ENCODE measurements around the gene ARHGAP10.

Gene ARHGAP10

GRCh38 chr4:148103597-148104355, 371.9 kb downstream of the ARHGAP10 start:
- in situ Hi-C loops (cut with HindIII; ENCODE audit: low pct_unique_long_range_greater_than_20kb, low sequenced_read_pairs), result no loop called here
- DNase-seq (ENCODE audit: low read depth in 1 of 2, low spot score in 1 of 2), result no peak
- TF ChIP-seq JUND (IDR thresholded peaks at IDR 0.05; ENCODE audit: low read depth), result no peak

- in situ Hi-C loops (cut with HindIII; ENCODE audit: low pct_unique_long_range_greater_than_20kb, low sequenced_read_pairs), result no loop called here
- DNase-seq (ENCODE audit: low read depth in 1 of 2, low spot score in 1 of 2), result no peak
- no peak for TF ChIP-seq JUND (IDR thresholded peaks at IDR 0.05; ENCODE audit: low read depth)
These were observed 376.9 kb downstream of the ARHGAP10 start for GRCh38 chr4:148108766-148109165.

- in situ Hi-C loops (cut with HindIII; ENCODE audit: low pct_unique_long_range_greater_than_20kb, low sequenced_read_pairs), result no loop called here
- no peak for TF ChIP-seq JUND (IDR thresholded peaks at IDR 0.05; ENCODE audit: low read depth)
- DNase-seq (ENCODE audit: low read depth in 1 of 2, low spot score in 1 of 2), result no peak
These were observed 377.3 kb downstream of the ARHGAP10 start for GRCh38 chr4:148109216-148109615.

GRCh38 chr4:148110169-148110568, 378.3 kb downstream of the ARHGAP10 start:
- in situ Hi-C loops (cut with HindIII; ENCODE audit: low pct_unique_long_range_greater_than_20kb, low sequenced_read_pairs), result no loop called here
- DNase-seq (ENCODE audit: low read depth in 1 of 2, low spot score in 1 of 2), result no peak
- no peak for TF ChIP-seq JUND (IDR thresholded peaks at IDR 0.05; ENCODE audit: low read depth)

- in situ Hi-C loops (cut with HindIII; ENCODE audit: low pct_unique_long_range_greater_than_20kb, low sequenced_read_pairs), result no loop called here
- DNase-seq (ENCODE audit: low read depth in 1 of 2, low spot score in 1 of 2), result no peak
- TF ChIP-seq JUND (IDR thresholded peaks at IDR 0.05; ENCODE audit: low read depth), result no peak
These were observed 380.5 kb downstream of the ARHGAP10 start for GRCh38 chr4:148112231-148112982.

GRCh38 chr4:148114436-148114835, 382.5 kb downstream of the ARHGAP10 start:
- no peak for DNase-seq (ENCODE audit: low read depth in 1 of 2, low spot score in 1 of 2)
- no peak for TF ChIP-seq JUND (IDR thresholded peaks at IDR 0.05; ENCODE audit: low read depth)
- in situ Hi-C loops (cut with HindIII; ENCODE audit: low pct_unique_long_range_greater_than_20kb, low sequenced_read_pairs), result no loop called here

- no peak for TF ChIP-seq JUND (IDR thresholded peaks at IDR 0.05; ENCODE audit: low read depth)
- DNase-seq (ENCODE audit: low read depth in 1 of 2, low spot score in 1 of 2), result peak in 1 of 2 experiments; percentile 5
- in situ Hi-C loops (cut with HindIII; ENCODE audit: low pct_unique_long_range_greater_than_20kb, low sequenced_read_pairs), result no loop called here
These were observed 384.4 kb downstream of the ARHGAP10 start for GRCh38 chr4:148116264-148116663.

GRCh38 chr4:148116969-148117368, 385.1 kb downstream of the ARHGAP10 start:
- TF ChIP-seq JUND (IDR thresholded peaks at IDR 0.05; ENCODE audit: low read depth), result no peak
- peak in 1 of 2 experiments; percentile 4 for DNase-seq (ENCODE audit: low read depth in 1 of 2, low spot score in 1 of 2)
- in situ Hi-C loops (cut with HindIII; ENCODE audit: low pct_unique_long_range_greater_than_20kb, low sequenced_read_pairs), result no loop called here

- DNase-seq (ENCODE audit: low read depth in 1 of 2, low spot score in 1 of 2), result no peak
- in situ Hi-C loops (cut with HindIII; ENCODE audit: low pct_unique_long_range_greater_than_20kb, low sequenced_read_pairs), result no loop called here
- TF ChIP-seq JUND (IDR thresholded peaks at IDR 0.05; ENCODE audit: low read depth), result no peak
These were observed 386.3 kb downstream of the ARHGAP10 start for GRCh38 chr4:148118179-148118578.

GRCh38 chr4:148118633-148119032, 386.7 kb downstream of the ARHGAP10 start:
- no peak for TF ChIP-seq JUND (IDR thresholded peaks at IDR 0.05; ENCODE audit: low read depth)
- in situ Hi-C loops (cut with HindIII; ENCODE audit: low pct_unique_long_range_greater_than_20kb, low sequenced_read_pairs), result no loop called here

GRCh38 chr4:148120216-148120615, 388.3 kb downstream of the ARHGAP10 start:
- in situ Hi-C loops (cut with HindIII; ENCODE audit: low pct_unique_long_range_greater_than_20kb, low sequenced_read_pairs), result no loop called here
- no peak for TF ChIP-seq JUND (IDR thresholded peaks at IDR 0.05; ENCODE audit: low read depth)
- DNase-seq (ENCODE audit: low read depth in 1 of 2, low spot score in 1 of 2), result no peak

More at GRCh38 chr4:148118633-148119032, 386.7 kb downstream of the ARHGAP10 start:
- DNase-seq (ENCODE audit: low read depth in 1 of 2, low spot score in 1 of 2), result no peak

Data from T47D (cell line).